CD4-positive, alpha-beta T cell treated with Interleukin-2 at 100 ng/mL for 4 hours (primary cell): ENCODE results near the gene ARHGAP11A.

Experiments used
- DNase-seq: peaks from one replicate; pipeline ENCODE4 v3.0.0-alpha.2; 2020; ENCODE audit warnings: low spot score

Gene ARHGAP11A

DNA sequence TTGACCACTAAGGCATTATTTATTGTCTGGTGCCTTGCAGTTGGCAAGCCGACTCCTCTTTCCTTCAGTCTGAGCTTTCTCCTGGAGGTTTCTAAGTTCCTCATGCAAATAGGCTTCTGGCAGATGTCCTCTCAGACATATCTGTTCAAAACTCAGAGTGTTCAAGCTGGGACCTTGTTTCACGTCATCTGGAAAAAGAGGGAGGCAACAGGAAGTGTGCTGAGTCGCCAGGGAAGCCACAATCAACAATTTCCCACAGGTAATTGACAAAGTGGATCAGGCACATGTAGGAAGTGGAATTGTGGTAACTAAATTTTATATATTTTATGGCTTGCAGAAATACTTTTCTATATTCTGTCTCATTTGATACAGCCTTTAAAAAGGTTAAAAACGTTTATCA is 40.8 kb downstream of the ARHGAP11A start:
- no peak for DNase-seq

DNA sequence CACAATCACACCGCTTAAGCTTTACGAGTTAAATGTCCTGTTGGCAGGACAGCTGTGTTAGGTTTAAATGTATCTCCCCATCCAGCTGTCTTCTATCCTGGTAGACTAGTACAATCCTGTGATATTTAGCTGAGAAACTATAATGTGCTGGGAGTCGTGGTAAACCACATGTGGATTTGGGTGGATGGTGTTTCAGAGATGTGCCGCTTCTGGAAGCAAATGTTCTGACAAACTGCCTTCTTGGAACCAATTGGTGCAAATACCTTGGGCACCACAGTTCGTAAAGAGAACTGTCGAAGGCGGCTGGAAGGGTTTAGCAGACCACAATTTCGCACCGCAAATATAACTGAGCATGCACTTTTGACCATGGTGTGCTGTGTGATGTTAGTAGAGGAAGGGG is 41.2 kb downstream of the ARHGAP11A start:
- DNase-seq: no peak

DNA sequence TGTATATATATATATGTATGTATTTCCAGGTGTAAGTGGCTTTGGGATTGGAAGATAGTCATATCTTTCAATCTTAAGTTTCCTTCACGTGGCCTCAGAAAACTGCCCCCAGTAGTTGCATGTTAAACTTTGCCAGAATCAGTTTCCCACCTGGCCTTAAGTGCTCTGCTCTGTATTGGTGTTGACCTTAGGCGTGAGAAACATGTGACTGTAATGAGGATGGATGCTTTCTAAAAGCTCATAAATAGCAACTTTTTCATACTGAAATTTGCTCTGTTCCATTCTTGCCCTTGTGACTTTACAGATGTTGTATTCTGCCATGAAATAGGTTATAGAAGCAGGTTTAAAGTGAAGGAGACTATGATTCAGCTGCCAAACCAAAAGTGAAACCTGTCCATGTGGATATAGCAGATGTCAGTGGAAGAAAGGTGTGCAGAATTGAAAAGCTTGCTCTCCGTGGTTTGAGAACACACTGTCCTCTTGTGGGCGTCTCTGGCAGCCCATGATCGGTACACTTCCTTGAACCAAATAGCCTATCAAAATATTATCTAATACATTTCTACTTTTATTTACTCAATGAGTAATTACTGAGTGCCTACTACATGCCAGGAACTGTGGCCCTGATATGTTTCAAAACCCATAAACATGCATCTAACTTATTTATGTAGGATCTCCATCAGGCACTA is 42.0 kb downstream of the ARHGAP11A start:
- DNase-seq: peak; percentile 26

DNA sequence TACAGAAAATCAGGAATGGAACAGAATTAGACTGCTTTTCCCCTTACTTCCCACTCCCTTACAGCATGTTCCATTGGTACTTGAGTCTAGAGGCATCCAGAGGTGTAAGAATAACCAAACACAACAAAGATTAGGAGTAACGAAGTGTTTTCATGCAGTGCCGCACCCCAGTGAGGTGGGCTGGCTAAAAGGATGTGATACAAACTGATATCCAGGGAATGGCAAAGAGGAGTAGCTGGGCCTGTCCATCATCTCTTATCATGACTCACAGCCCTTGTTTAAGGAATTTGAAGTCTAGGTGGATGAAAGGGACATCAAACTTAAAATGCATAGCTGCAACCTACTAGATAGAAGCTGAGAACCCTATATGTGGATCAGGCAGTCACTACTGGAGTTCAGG is 42.6 kb downstream of the ARHGAP11A start:
- no peak for DNase-seq

DNA sequence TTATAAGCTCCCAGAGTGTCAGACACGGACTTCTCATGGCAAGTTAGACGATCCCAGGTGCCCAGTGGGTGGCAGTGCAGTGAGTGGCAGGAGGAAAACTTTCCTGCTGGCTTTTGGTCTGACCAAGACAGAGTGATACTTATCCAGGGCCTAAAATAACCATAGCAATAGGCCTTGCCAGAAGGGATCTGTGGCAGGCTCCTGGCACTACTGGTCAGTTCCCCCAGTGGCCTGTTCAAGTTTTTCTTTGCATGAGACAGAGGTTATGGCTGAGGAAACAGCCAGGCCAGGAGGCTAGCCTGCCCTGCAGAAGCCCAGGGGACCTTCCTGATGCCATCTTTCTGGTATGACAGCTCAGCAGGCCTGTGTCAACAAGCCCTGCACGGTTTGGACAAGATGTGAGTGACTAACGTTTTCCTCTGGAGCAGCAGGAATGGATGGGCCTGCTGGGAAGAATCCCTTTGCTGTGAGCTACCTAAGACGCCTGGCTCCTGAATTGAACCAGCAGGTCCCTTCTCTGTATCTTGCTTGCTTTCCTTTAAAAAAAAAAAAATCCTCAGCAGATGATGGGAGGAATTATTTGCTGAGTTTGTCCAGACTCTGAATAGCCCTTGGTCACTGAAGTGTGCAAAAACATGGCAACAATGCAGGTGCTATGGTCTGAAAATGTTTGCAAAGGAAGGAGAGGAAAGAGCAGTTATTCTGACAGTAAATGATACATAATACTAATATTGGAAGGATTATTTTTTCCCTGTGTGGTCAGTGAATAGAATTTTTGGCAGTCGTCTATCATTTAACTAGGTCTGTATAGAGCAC is 44.2 kb downstream of the ARHGAP11A start:
- no peak for DNase-seq

DNA sequence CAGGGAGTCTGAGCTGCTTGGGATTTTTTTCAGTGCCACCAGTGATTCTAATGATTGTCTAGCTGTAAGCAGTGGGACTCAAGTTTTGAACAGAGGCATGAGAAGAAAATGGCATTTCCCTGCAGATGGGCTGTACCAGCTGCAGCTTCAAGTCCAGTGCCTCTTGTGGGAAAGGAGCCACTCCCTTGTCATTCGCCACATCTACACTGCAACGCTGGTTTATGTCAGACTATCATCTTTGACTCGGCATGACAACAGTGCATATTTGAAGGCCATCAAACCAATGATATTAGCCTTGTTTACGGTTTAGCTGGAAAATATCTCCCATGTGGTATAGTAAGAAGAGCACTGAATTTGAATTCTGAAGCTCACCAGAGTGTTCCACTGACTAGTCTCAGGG is 48.4 kb downstream of the ARHGAP11A start:
- DNase-seq: no peak

DNA sequence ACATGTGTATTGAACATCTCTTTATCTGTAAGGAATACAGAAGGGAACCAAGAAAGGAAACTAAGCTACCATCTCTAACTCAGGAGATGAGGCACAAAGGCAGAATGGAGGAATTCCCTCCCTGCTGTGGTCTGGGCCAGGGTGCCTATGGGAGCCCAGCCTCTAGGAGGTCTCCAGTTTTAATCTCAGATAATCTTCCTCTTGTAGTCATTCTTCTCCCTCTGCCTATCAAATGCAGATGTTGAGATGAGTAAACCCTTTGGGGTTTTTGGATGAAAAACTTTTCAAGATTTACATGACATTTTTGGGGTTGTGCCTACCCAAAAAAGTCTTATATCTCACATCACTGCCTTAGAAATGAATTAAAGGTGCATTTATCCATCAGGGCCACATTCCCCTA is 49.5 kb downstream of the ARHGAP11A start:
- DNase-seq: no peak

DNA sequence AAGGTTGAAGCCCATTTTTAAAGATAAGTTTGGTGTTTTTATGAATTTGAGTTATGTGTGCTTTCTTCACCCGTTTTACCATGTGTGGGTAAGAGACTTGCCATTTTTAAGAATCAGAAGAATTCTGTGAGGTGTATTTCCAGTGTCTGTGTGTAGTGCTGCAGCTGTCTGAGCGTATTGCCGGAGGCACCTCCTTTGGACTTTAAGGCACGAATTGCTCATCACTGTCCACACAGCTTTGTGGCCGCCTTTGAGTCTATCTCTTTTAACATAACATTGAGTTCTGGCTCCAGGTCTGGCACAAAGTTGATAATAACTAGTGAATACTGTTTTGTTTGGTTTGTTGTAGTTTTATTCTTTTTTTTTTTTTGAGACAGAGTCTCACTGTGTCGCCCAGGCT is 52.0 kb downstream of the ARHGAP11A start:
- no peak for DNase-seq

DNA sequence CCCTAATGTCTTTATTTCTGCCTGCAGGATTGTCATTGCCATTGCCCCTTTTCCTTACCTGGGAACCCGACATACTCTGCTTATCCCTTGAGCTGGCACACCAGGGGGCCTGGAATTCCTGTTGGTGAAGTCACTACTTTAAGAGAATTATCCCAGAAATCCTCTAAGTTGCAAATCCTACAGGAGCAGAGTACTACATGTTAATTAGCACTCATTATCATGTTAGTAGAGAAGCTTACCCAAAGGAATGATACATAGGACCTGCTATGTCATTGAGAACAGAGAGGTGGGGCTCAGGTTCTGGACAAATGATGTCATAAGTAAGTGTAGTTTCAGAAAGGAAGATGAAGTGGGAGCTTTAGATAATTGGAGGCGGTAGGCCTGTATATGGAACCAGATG is 53.6 kb downstream of the ARHGAP11A start:
- DNase-seq: no peak

DNA sequence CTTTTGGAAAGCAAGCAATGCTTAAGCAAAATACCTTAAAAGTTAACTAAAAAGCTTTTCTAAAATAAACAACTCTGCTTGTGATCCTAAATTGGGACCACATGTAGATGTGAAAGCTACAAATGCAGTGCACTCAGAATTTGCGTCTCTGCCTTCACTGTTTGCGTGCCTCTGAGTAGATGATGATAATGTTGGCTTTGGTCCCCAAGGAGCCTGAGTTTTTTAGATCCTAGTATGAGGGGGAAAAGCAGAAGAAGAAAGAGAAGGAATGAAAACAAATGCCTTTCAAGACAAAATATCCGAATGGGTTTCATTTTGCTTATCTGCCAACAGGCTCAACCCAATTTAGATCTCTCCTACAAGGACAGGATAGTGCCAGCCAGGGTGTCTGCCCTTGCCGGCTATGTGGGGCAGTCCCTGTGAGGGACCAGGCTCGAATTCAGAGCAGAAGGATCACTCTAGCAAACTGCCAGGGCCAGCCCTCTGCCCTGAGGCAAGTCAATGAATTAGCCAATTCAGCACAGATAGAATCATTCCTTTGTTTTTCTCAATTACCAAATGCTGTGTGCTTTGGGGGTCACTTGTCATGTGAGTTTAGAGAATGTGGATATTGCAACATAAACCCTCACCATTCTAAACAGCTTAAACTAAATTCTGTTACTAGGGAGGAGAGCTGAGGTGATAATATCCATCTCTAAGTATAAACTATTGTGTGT is 54.8 kb downstream of the ARHGAP11A start:
- DNase-seq: no peak

DNA sequence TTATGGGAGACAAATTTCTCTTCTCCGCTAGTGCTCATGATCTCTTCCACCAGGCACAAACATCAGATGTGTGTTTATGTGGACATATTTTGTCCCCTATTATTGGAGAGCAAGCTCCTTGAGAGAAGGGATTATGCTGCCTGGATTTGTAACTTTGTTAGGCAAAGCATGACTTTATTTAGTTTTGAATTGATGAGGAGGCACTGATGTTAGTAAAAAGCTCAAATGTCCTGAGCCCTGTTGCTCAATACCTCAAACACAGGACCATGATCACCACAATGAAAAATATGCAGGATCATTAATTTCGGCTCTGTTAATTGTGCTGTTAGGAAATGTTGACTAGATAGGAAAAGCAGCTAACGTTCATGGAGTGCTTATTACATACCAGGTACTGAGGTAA is 55.3 kb downstream of the ARHGAP11A start:
- DNase-seq: no peak

DNA sequence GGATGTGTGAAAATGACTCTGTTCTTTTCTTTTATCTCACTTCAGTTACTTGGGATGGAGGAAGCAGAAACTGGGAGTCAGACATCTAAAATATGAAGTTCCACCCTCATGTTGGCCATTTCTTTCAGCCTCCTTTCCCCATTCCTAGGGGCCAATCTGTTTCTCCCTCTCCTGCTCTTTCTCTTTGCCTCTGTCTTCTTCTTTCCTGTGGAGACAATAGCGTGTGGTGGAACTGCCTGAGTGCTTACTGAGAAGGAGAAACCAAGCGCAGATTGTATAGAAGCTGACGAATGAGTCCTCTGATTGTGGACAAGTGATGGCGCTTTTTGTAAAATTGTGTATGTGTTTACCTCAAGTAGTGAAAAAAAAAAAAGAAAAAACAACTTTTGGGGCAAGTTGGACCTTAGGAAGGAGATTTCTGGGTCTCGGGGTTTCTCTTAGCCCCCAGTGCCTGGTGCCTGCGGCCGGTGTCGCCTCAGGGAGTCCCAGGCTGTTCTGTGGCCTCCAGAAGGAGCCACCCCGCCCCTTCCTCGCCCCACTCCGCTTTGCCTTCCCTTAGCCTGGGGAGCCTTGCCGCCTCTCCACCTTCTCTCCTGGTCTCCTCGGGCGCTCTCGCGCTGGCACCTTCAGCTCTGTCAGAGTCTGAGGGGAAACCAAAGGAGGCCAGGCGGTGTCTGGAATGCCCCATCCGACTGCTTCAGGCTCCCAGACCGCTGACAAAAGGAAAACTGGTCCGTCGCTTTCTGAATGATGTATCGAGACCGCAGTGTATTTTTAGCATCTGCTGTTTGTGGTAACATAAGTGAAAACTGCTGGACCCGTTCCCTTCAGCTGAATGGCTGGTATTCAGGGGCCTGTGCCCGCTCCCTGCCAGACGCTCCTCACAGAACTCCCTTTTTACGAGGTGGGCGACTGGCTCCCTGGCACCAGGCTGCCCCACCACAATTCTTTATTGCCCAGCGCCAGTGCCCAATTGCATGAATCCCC is 56.3 kb downstream of the ARHGAP11A start:
- no peak for DNase-seq

DNA sequence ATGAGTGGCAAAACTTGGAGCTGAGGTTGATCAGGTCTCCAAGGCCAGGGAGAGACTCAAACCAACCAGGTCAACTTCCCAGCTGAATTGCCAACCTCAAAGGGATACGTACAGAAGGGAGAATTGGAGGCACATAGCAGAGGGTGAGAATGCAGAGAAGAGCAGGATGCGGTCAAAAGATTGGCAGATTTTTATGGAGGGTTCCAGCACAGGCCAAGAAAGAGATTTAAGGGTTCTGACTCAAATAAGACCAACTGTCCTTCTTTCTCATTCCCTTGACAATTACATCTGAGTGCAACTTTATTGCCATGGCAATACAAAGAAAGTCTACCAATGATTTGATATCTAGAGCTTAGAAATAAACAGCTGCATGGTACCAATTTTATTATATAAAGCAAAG is 59.4 kb downstream of the ARHGAP11A start:
- DNase-seq: no peak

DNA sequence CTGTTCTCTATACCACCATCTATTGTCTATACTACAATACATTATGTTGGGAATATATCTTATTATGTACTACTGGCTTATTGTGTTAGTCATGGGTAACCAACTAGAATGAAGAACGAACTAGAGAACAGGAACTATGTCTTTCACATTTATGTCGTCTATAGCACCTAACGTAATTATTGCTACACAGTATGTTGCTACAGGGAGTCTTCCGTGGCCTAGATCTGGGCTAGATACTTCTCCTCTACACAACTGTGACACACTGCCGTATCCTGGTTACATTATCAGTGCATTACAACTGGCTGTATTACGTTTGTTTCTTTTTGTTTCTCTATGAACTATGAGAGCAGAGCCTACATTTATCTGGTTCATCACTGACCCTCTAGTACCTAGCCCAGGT is 60.2 kb downstream of the ARHGAP11A start:
- no peak for DNase-seq

DNA sequence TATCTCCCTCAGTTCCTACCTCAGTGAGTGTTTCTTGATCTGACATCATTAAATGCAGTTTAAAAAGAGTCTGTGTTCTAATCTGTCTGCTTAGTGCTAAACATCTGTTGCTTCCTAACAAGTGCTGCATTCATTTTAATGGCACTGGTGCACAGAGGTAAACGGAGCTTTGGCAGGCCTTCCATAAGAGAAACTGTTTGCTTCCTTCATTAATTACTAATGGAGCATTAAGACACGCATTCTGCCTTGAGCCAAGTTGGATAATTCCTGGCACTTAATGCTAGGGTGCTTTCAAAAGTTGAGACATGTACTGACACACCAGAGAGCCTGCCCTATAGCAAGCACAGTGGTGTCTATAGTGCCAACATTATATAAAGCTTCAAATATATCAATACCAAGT is 60.9 kb downstream of the ARHGAP11A start:
- DNase-seq: no peak

DNA sequence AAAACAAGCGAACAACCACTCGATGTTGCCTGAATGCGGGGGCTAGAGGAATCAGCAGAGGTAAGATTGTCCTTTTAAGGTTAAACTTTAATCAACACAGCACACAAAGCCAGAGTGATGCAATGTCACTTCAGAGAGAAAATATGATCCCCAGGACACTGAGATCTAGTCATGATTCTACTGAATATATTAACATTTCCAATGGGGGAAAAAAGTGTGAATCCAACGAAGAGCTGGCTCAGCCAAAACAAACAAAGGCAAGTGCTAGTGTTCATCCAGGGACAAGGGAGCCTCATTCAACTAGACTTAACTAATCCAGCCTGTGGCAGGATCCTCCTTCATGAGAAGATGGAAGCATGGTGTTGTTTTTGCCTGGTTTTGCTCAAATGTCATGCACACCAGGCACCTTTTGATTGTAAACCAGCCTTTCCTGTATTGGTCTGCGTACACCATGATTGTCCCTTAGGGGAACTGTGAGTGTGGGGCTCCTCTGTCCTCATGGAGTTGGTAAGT is 62.0 kb downstream of the ARHGAP11A start:
- DNase-seq: no peak

DNA sequence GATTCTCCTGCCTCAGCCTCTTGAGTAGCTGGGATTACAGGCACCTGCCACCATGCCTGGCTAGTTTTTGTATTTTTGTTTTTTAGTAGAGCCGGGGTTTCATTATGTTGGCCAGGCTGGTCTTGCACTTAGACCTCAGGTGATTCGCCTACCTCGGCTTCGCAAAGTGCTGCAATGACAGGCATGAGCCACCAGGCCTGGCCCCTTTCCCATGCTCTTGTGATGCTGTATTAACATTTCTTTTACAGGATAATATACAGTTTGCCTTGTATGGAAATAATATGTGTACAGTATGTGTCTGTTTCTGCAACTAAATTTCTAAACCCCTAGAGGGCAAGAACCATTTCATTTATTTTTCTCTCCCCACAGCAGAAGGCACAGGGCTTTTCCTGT is 64.0 kb downstream of the ARHGAP11A start:
- no peak for DNase-seq

DNA sequence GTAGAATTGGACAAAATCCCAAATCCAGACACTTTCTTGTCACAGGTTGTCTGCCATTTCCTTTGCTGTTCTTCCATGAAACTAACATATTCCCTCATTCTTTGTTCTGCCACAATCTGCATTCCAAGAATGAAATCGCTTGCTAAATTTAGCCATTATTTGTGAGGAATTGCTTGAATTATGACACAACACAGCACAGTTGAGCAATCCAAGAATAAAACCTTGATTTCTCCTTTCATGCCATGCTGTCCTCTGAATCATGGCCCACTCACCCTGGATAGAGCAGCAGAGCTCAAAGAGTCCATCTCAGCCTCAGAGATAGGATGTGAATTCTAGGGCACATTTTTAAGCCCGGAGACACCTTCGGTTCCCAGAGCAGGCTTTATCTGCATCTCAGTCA is 67.3 kb downstream of the ARHGAP11A start:
- DNase-seq: no peak

DNA sequence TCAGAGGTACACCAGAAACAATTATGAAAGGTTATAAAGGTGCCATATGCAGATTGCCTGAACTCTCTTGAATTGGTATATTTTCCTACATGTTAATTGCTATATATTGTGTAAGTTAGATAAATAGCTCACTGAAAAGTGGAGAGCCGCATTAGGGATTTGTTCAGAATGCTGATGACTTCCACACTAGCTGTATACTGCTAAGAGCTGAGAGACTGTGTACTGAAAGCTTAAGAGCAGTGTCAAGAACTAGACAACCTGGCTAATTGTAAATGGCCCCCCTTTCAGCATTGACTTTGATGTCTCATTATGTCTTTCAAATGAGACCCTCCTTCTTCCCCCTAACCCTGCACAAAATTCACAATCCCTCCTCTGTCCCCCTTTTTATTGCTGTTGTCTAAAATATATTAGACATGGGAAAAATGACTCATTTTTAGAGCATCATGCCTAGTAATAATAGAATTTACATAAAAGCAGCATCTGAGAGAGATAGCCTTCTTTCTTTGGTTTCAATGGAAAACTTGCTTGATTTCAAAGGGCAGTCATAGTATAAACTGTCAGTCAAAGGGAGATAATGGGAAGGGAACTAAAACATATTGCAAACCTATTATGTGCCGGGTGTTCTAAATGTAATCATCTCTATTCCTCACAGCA is 67.8 kb downstream of the ARHGAP11A start:
- DNase-seq: no peak

DNA sequence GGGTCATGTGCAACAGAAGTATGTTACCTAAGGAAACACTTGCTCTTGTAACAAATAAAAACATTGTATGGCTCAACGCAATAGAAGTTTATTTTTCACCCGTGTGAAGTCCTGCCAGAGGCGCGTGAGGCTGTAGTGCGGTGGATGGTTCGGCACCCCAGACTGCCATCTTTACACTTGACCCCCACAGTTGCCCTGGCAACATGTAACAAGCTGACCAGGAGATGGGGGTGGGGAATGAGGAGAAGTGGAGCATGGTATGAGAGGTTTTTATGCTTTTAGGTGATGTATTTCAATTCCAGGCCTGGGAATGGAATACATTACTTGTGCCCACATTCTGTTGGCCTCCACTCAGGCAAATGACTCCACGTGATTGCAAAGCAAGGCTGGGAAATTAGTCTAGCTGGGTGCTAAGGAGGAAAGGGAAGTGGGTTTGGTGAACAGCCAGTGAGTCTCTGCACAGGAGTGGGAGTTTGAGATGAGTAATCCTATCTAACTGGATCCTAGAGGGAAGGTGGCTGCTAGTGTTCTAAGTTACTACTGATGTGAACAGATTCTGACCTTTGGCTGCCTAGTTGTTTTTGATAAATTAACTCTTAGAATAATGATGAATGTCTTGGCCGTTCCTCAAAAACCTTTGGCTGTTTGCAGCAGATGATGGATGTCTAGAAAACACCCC is 68.7 kb downstream of the ARHGAP11A start:
- DNase-seq: no peak

DNA sequence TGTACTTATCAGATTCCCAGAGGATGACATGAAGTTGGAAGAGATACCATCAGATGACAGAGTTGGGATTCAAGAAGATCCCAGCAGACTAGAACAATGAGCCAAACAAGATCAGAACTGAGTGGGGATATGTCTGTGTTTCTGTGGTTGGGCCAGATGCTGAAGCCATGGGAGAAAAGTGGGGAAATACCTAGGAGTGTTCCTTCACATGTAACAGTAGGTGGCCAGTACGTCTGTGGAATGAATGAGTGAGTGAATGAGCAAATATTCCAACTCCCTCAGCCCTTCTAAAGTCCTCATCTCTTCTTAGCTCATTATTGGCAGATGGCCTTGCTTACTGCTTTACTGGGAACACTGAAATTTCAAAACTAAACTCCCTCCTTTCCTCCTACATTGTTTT is 70.3 kb downstream of the ARHGAP11A start:
- no peak for DNase-seq
